ENCODE data around the gene CD81. TPM values are rescaled to one million over a fixed set of nuclear protein-coding genes. Genes with fewer than 3 reads are reported as not detected.

CD81 gene
- total and polyA plus RNA-seq, 2 donors from 2014 or later = 827 to 950 TPM

DNA sequence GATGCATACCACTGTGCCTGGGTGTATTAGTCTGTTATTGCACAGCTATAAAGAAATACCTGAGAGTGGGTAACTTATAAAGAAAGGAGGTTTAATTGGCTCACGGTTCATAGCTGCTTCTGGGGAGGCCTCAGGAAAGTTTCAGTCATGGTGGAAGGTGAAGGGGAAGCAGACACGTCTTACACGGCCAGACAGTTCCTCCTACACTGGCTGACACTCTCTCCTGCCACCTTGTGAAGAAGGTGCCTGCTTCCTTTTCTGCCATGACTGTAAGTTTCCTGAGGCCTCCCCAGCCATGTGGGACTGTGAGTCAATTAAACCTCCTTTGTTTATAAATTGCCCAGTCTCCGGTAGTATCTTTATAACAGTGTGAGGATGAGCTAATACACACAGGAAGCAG, 33.6 kb upstream of the CD81 start:
- H3K9ac ChIP-seq (ENCODE audit: low read length in 3 of 3) = no peak overlapping the region
- DNase-seq (no peak), FAIRE-seq (no peak)
- intact Hi-C loops (cut with DNase I) = no loop called here
- H3K4me3 ChIP-seq (ENCODE audit: low read length in 3 of 3) = no peak overlapping the region
- H3K27me3 ChIP-seq (ENCODE audit: control insufficient read depth, insufficient read depth, low read length) = no peaks in the 10 kb centered on the region
- no peaks in the 10 kb centered on the region for H3K4me1 ChIP-seq (ENCODE audit: control insufficient read depth in 2 of 3, insufficient read depth in 2 of 3, low read depth in 1 of 3, low read length in 3 of 3)
- H3K9me3 ChIP-seq (ENCODE audit: control insufficient read depth in 2 of 3, insufficient read depth in 1 of 3, low read length in 3 of 3) = no peaks in the 10 kb centered on the region
- TF ChIP-seq, protein P1, sequence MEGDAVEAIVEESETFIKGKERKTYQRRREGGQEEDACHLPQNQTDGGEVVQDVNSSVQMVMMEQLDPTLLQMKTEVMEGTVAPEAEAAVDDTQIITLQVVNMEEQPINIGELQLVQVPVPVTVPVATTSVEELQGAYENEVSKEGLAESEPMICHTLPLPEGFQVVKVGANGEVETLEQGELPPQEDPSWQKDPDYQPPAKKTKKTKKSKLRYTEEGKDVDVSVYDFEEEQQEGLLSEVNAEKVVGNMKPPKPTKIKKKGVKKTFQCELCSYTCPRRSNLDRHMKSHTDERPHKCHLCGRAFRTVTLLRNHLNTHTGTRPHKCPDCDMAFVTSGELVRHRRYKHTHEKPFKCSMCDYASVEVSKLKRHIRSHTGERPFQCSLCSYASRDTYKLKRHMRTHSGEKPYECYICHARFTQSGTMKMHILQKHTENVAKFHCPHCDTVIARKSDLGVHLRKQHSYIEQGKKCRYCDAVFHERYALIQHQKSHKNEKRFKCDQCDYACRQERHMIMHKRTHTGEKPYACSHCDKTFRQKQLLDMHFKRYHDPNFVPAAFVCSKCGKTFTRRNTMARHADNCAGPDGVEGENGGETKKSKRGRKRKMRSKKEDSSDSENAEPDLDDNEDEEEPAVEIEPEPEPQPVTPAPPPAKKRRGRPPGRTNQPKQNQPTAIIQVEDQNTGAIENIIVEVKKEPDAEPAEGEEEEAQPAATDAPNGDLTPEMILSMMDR (IDR thresholded peaks at IDR 0.05; ENCODE audit: borderline replicate concordance, extremely low read depth, insufficient read depth) = no peak
- no peaks in the 10 kb centered on the region for H3K36me3 ChIP-seq (ENCODE audit: control insufficient read depth in 2 of 3, insufficient read depth in 3 of 3, low read length in 3 of 3)
- H3K27ac ChIP-seq (ENCODE audit: low read depth in 2 of 2, low read length in 2 of 2) = no peak overlapping the region

DNA sequence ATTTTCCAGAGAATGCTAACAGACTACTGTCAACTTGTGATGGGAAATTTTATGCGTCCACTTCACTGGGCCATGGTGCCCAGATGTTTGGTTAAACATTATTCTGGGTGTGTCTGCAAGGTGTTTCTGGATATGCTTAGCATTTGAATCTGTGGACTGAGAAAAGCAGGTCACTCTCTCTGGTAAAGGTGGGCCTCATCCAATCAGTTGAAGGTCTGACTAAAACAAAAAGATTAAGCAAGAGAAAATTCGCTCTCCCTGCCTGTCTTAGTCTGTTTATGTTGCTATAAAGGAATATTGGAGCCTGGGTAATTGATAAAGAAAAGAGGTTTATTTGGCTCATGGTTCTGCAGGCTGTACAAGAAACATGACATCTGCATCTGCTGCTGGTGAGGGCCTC, 32.1 kb upstream of the CD81 start:
- Histone ChIP-seq H3K4me1 (ENCODE audit: control insufficient read depth in 2 of 3, insufficient read depth in 2 of 3, low read depth in 1 of 3, low read length in 3 of 3) (no peaks in the 10 kb centered on the region), H3K4me3 (ENCODE audit: low read length in 3 of 3) (no peak overlapping the region), H3K9me3 (ENCODE audit: control insufficient read depth in 2 of 3, insufficient read depth in 1 of 3, low read length in 3 of 3) (peaks cover 0 to 8% (median 0%) of the 10 kb centered on the region in 3 donors), H3K27ac (ENCODE audit: low read depth in 2 of 2, low read length in 2 of 2) (no peak overlapping the region), H3K36me3 (ENCODE audit: control insufficient read depth in 2 of 3, insufficient read depth in 3 of 3, low read length in 3 of 3) (no peaks in the 10 kb centered on the region), H3K27me3 (ENCODE audit: control insufficient read depth, insufficient read depth, low read length) (no peaks in the 10 kb centered on the region), H3K9ac (ENCODE audit: low read length in 3 of 3) (no peak overlapping the region)
- DNase-seq (no peak), FAIRE-seq (no peak)
- TF ChIP-seq, protein P1 (IDR thresholded peaks at IDR 0.05; ENCODE audit: borderline replicate concordance, extremely low read depth, insufficient read depth) = no peak
- intact Hi-C loops (cut with DNase I) = no loop called here

DNA sequence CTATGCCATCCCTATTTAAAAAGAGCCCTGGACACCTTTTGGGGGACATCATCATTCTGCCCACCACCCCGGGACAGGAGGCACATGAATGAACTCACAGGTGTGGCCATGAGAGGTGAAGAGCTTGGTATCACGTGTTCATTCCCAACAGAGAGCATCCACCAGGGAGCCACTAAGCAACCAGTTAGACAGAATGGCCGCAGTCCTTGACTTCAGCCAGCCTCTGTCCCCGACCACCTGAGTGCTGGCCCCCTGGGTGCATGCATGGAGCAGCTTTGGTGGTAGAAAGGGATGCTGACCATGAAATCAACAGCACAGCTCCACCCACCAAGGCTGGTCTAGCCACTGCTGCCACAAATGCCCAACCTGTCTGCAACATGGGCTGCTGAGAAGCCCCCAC, 31.1 kb upstream of the CD81 start:
- H3K4me3 ChIP-seq (ENCODE audit: low read length in 3 of 3) = no peak overlapping the region
- H3K4me1 ChIP-seq (ENCODE audit: control insufficient read depth in 2 of 3, insufficient read depth in 2 of 3, low read depth in 1 of 3, low read length in 3 of 3) = no peaks in the 10 kb centered on the region
- H3K27me3 ChIP-seq (ENCODE audit: control insufficient read depth, insufficient read depth, low read length) = no peaks in the 10 kb centered on the region
- DNase-seq (no peak), FAIRE-seq (no peak)
- H3K36me3 ChIP-seq (ENCODE audit: control insufficient read depth in 2 of 3, insufficient read depth in 3 of 3, low read length in 3 of 3) = no peaks in the 10 kb centered on the region
- H3K9me3 ChIP-seq (ENCODE audit: control insufficient read depth in 2 of 3, insufficient read depth in 1 of 3, low read length in 3 of 3) = peaks cover 0 to 8% (median 0%) of the 10 kb centered on the region in 3 donors
- no peak overlapping the region for H3K9ac ChIP-seq (ENCODE audit: low read length in 3 of 3)
- intact Hi-C loops (cut with DNase I) = no loop called here
- no peak overlapping the region for H3K27ac ChIP-seq (ENCODE audit: low read depth in 2 of 2, low read length in 2 of 2)
- TF ChIP-seq, protein P1 (IDR thresholded peaks at IDR 0.05; ENCODE audit: borderline replicate concordance, extremely low read depth, insufficient read depth) = no peak

Measured in kidney (tissue), 14 donors.